Heart left ventricle (tissue), 16 donors: ENCODE data around the gene TNIK. TPM values are rescaled to one million over a fixed set of nuclear protein-coding genes. Genes with fewer than 3 reads are reported as not detected.
"Not testable (repeated sequence)": the region's sequence is repeated elsewhere in the genome, so short reads cannot be mapped to it uniquely, and the experiment has no call there.

Experiments
- ATAC-seq, 4 donors: fragments of 200-7000 bp; cut with Tn5 transposase; one replicate each; pipeline ENCODE4 v1.9.1; 2020 to 2022; ENCODE audit warnings: moderate library complexity in 4 of 4, mild to moderate bottlenecking in 3 of 4, moderate number of reproducible peaks in 1 of 4
- DNase-seq, 5 donors: peaks; one replicate each; pipeline ENCODE4 v3.0.0-alpha.2; 2020
- H3K27ac ChIP-seq, 12 donors: fragments of 200-600 bp; sonication (generic) in 4 of 12; one replicate each; pipeline versions ENCODE4 v1.5.0 to v1.8.0; 2016 to 2022; ENCODE audit warnings: mild to moderate bottlenecking in 2 of 12
- H3K27me3 ChIP-seq, 9 donors: fragments of 200-600 bp; sonication (generic) in 2 of 9; one replicate each; pipeline versions ENCODE4 v1.5.1 to v1.8.0; 2016 to 2022; ENCODE audit warnings: mild to moderate bottlenecking in 3 of 9
- H3K36me3 ChIP-seq, 9 donors: fragments of 200-600 bp; sonication (generic) in 2 of 9; one replicate each; pipeline versions ENCODE4 v1.5.0 to v1.8.0; 2018 to 2022; ENCODE audit warnings: mild to moderate bottlenecking in 2 of 9
- H3K4me1 ChIP-seq, 12 donors: fragments of 200-600 bp; sonication (generic) in 4 of 12; one replicate each; pipeline versions ENCODE4 v1.5.0 to v1.8.0; 2016 to 2022; ENCODE audit warnings: mild to moderate bottlenecking in 3 of 12
- H3K4me3 ChIP-seq, 12 donors: fragments of 200-600 bp; sonication (generic) in 4 of 12; one replicate each; pipeline versions ENCODE4 v1.5.0 to v1.8.0; 2017 to 2022; ENCODE audit warnings: mild to moderate bottlenecking in 9 of 12, moderate library complexity in 4 of 12
- H3K9me3 ChIP-seq, 12 donors: fragments of 200-600 bp; sonication (generic) in 4 of 12; one replicate each; pipeline versions ENCODE4 v1.5.0 to v1.8.0; 2016 to 2022; ENCODE audit warnings: mild to moderate bottlenecking in 1 of 12
- POLR2A ChIP-seq, 2 donors: fragments of 450-650 bp; IDR thresholded peaks; one replicate each; pipeline ENCODE4 v1.6.1; 2017; ENCODE audit warnings: antibody characterized with exemption in 2 of 2, mild to moderate bottlenecking in 2 of 2, moderate library complexity in 2 of 2
- WGBS, 4 donors: extraction: QIAGEN DNeasy Blood & Tissue Kit in 2 of 4; methylation state at CpG; one replicate each; pipeline versions ENCODE4 v1.1.5 to v1.1.7; 2013 to 2018; 5-methylcytosine and 5-hydroxymethylcytosine counted together
- intact Hi-C, 10 donors: fragments of 100-400 bp; cut with DNase I; formaldehyde crosslinking; loops; one replicate each; pipeline versions ENCODE4 v1.11.1 to v1.14.2; 2022
- polyA plus RNA-seq, 2 donors: library from polyadenylated mRNA; stranded (reverse); fragments of 200-250 nt; gene quantifications; one replicate each; pipeline ENCODE4 v1.2.3, GENCODE V29; 2013
- total RNA-seq, 9 donors: library from RNA; depleted of rRNA in 2 of 9; stranded (reverse); fragments of >200 nt in 2 of 9; fragmentation: NEBNext Ultra II Directional in 3 of 9; extraction: Animal tissue kit (Norgen Biotek cat#: 25700) in 3 of 9; gene quantifications; one replicate each; pipeline versions ENCODE4 v1.1.0 to v1.2.4, GENCODE V29; 2016 to 2023
- TF ChIP-seq, protein P1 (sequence below), 12 donors: fragments of 200-600 bp; sonication (generic) in 4 of 12; IDR thresholded peaks; one replicate each; pipeline versions ENCODE4 v1.5.0 to v1.8.0; 2018 to 2022; ENCODE audit warnings: antibody characterized with exemption in 12 of 12, mild to moderate bottlenecking in 5 of 12
- donor health status: ischemic (EF 13 %, LVEDD 7.1; RV severe dilation, severe dysfunction).
- donor health status: healthy with polysubstance abuse.
- donor health status: DM: no; HTN: yes; CAD: no.
- donor health status: DM: no; HTN: no; CAD: no.
- donor health status: ischemic (EF 25% LVEDD 6.9; RV normal size, moderate dysfunction).
- donor health status: ischemic (EF 25% LVEDD 5.7; RV mildly dilated, moderate dysfunction).
- donor health status: healthy.
- donor health status: DM: yes; HTN: yes; CAD: no.
- donor health status: ischemic (EF 35%, LVEDD 5.7; RV mildly dilated, moderate dysfunction).
- donor health status: nonischemic (EF 11% LVEDD 7.7; RV severe dilation, severe dysfunction).
- donor health status: DM: yes; HTN: yes; CAD: no.
- donor health status: PGD.
- donor health status: ischemic (EF 29% LVEDD 5.4; RV normal size, mild dysfunction).
- donor health status: nonischemic (EF 23%, LVEDD 6.1; RV moderate dilation, normal function).

The TNIK gene
- total and polyA plus RNA-seq, 11 donors: 12.3 to 51.6 (median 32.4) TPM

DNA sequence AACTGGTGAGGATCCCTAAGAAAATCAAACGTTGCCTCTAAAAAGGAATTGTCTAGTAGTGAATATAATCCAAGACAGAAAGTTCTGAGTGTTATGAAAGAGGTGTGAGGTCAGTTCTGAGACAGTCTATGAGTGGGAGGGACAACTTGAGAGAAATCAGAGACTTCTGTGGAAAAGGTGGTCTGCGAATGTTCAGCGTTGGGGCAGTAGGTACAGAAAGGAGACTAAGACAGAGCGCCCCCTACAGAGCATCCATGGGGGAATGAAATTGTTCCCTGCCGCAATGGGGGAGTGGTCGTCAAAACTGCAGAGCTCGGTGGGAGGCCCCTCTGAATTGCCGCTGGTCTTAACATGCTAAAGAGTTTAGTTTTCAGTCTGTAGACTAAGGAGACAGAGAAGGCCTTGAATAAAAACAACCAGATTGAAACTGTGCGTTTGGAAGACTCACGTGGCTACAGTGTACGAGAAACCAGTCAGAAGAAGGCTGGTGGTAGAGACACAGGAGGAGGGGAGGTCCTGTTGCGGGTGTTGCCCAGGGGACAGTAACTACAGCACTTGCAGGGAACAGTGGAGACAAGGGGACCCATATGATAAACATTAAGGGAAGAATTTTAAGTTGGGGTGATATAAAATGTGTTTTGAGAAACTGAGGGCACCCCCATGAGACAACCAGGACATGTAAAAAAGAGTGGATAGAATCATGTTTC, 6.9 kb downstream of the TNIK start:
- Histone ChIP-seq H3K4me3 (no peak overlapping the region), H3K36me3 (no peaks in the 10 kb centered on the region), H3K4me1 (peaks cover 0 to 53% (median 11%) of the 10 kb centered on the region in 12 donors), H3K27ac (peak overlapping the region in 3 of 12 donors; percentile 20 to 49 (median 37)), H3K9me3 (no peaks in the 10 kb centered on the region), H3K27me3 (no peaks in the 10 kb centered on the region)
- intact Hi-C loops: loop anchor here in 5 of 10 donors (5.0 to 10.0 kb wide), 5 partner anchors 36 to 129 kb away; no protein-coding TSS in a partner anchor
- 51 to 63% (median 56%) methylated on average over 12 of the region's 12 CpGs for WGBS, 4 donors
- no peak for DNase-seq
- ATAC-seq: peak in 1 of 4 donors; percentile 23
- TF ChIP-seq, protein P1, sequence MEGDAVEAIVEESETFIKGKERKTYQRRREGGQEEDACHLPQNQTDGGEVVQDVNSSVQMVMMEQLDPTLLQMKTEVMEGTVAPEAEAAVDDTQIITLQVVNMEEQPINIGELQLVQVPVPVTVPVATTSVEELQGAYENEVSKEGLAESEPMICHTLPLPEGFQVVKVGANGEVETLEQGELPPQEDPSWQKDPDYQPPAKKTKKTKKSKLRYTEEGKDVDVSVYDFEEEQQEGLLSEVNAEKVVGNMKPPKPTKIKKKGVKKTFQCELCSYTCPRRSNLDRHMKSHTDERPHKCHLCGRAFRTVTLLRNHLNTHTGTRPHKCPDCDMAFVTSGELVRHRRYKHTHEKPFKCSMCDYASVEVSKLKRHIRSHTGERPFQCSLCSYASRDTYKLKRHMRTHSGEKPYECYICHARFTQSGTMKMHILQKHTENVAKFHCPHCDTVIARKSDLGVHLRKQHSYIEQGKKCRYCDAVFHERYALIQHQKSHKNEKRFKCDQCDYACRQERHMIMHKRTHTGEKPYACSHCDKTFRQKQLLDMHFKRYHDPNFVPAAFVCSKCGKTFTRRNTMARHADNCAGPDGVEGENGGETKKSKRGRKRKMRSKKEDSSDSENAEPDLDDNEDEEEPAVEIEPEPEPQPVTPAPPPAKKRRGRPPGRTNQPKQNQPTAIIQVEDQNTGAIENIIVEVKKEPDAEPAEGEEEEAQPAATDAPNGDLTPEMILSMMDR (IDR thresholded peaks at IDR 0.05): peak in 6 of 12 donors; percentile 15 to 28 (median 19)
- TF ChIP-seq POLR2A (IDR thresholded peaks at IDR 0.05): no peak

DNA sequence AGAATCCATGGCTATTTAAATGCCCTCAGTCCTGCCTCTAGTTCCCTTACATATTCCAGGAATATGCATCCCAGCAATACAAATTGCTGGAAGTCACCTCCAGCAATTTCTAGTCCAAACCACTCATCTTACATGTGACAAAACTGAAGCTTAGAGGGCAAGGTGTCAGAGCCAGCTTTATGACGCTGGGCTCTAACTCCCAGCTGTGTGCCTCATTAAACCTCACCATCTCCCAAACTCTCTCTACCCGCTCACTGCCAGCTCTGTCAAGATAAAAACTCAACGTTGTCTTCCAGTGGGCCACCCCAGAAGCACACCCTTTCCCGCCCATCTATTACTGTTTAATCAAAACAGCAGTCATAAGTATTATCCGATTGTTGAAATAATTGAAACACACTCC, 7.9 kb downstream of the TNIK start:
- TF ChIP-seq, protein P1 (IDR thresholded peaks at IDR 0.05): no peak
- TF ChIP-seq POLR2A (IDR thresholded peaks at IDR 0.05): no peak
- no peak for DNase-seq
- Histone ChIP-seq H3K9me3 (no peaks in the 10 kb centered on the region), H3K4me3 (no peak overlapping the region), H3K4me1 (peaks cover 0 to 44% (median 10%) of the 10 kb centered on the region in 12 donors), H3K27ac (peak overlapping the region in 7 of 12 donors; percentile 39 to 59 (median 50)), H3K27me3 (no peaks in the 10 kb centered on the region), H3K36me3 (no peaks in the 10 kb centered on the region)
- intact Hi-C loops: loop anchor here in 5 of 10 donors (5.0 to 10.0 kb wide), 5 partner anchors 35 to 128 kb away; no protein-coding TSS in a partner anchor
- WGBS, 4 donors: 51 to 60% (median 56%) methylated on average over 5 of the region's 5 CpGs
- ATAC-seq: peak in 3 of 4 donors; percentile 54 to 81 (median 59)

DNA sequence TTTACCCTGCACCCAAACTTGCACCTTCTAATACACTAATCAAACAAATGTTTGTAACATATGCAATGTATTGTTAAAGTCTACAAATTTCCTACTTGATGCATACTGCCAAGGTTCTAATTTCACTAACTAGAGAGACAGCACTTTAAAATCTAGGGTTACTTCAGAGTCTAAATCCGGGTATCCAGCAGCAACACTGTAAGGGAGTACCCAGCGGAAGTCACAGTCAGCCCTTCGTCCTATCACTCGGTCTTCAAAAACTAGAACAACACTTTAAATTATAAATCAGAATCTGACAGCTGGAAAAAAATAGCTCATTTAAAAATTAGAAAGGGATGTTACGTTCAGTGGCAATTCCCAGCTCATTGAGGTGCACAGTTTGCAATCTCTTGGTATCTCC, 8.3 kb downstream of the TNIK start:
- TF ChIP-seq POLR2A (IDR thresholded peaks at IDR 0.05): no peak
- TF ChIP-seq, protein P1 (IDR thresholded peaks at IDR 0.05): no peak
- Histone ChIP-seq H3K9me3 (no peaks in the 10 kb centered on the region), H3K4me1 (peaks cover 0 to 40% (median 10%) of the 10 kb centered on the region in 12 donors), H3K36me3 (no peaks in the 10 kb centered on the region), H3K27ac (peak overlapping the region in 7 of 12 donors; percentile 39 to 59 (median 50)), H3K4me3 (no peak overlapping the region), H3K27me3 (no peaks in the 10 kb centered on the region)
- 56 to 60% (median 57%) methylated on average over 5 of the region's 5 CpGs for WGBS, 4 donors
- ATAC-seq: no peak
- DNase-seq: no peak
- intact Hi-C loops: loop anchor here in 5 of 10 donors (5.0 to 10.0 kb wide), 5 partner anchors 35 to 127 kb away; no protein-coding TSS in a partner anchor

DNA sequence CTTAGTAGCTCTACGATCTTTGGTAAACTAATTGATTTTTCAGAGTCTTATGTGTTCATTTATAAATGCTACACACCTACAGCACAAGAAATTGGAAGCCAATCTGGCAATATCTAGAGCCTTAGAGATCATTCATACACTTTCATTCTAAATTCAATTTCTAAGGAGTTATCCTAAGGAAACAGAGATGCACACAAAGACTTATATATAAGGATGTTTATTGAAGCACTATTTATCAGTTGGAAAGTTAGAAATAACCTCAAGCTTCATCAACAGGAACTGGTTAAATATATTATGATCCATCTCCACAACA, 12.7 kb downstream of the TNIK start:
- H3K36me3 ChIP-seq, H3K27me3 ChIP-seq, H3K9me3 ChIP-seq, ATAC-seq, DNase-seq, intact Hi-C loops, H3K27ac ChIP-seq, H3K4me3 ChIP-seq: not testable (repeated sequence)
- H3K4me1 ChIP-seq: peaks cover 0 to 31% (median 7%) of the 10 kb centered on the region in 12 donors
- 73 to 87% (median 78%) methylated on average over 1 of the region's 1 CpG for WGBS, 4 donors
